Right ventricle myocardium superior (tissue), 1 donor: ENCODE results near the gene MAP1B. TPM values are rescaled to one million over a fixed set of nuclear protein-coding genes. Genes with fewer than 3 reads are reported as not detected.
"Not testable (repeated sequence)": the region's sequence is repeated elsewhere in the genome, so short reads cannot be mapped to it uniquely, and the experiment has no call there.

Source experiments
- ATAC-seq: fragments of 200-7000 bp; cut with Tn5 transposase; one replicate; pipeline ENCODE4 v1.9.1; 2020; ENCODE audit warnings: mild to moderate bottlenecking; ENCODE audit not compliant: poor library complexity
- DNase-seq: peaks from one replicate; pipeline ENCODE4 v3.0.0-alpha.2; 2020
- intact Hi-C: fragments of 100-400 bp; cut with DNase I; formaldehyde crosslinking; loops from one replicate; pipeline ENCODE4 v1.11.2; 2022
- total RNA-seq: library from RNA; stranded (reverse); fragmentation: NEBNext Ultra II Directional; extraction: Animal tissue kit (Norgen Biotek cat#: 25700); gene quantifications from one replicate; pipeline ENCODE4 v1.2.1, GENCODE V29; 2021
- donor health status: DM: no; HTN: yes; CAD: no; lungs with severe emphysema.

Gene MAP1B
- total RNA-seq, 1 donor from 2014 or later: 49.7 TPM

GRCh38 chr5:72149742-72150141 is 42.5 kb downstream of the MAP1B start:
- DNase-seq: no peak
- intact Hi-C loops: loop anchor here (10.0 kb wide), 1 partner anchor 105 kb away; no protein-coding TSS in a partner anchor
- no peak for ATAC-seq

GRCh38 chr5:72151169-72151568 is 43.9 kb downstream of the MAP1B start:
- no peak for DNase-seq
- no peak for ATAC-seq
- intact Hi-C loops: no loop called here

GRCh38 chr5:72151646-72152045 is 44.4 kb downstream of the MAP1B start:
- intact Hi-C loops: no loop called here
- ATAC-seq (peak; percentile 42), DNase-seq (no peak)

- intact Hi-C loops: no loop called here
Measured at GRCh38 chr5:72152545-72152944, 45.3 kb downstream of the MAP1B start.

GRCh38 chr5:72153551-72153950 is 46.3 kb downstream of the MAP1B start:
- DNase-seq (no peak), ATAC-seq (no peak)
- intact Hi-C loops: no loop called here

More at GRCh38 chr5:72152545-72152944, 45.3 kb downstream of the MAP1B start:
- ATAC-seq (no peak), DNase-seq (no peak)

- ATAC-seq (peak; percentile 66), DNase-seq (no peak)
Measured at GRCh38 chr5:72154076-72154756, 46.9 kb downstream of the MAP1B start.

GRCh38 chr5:72156946-72157624 is 49.8 kb downstream of the MAP1B start:
- intact Hi-C loops: no loop called here
- DNase-seq: no peak
- ATAC-seq: no peak

More at GRCh38 chr5:72154076-72154756, 46.9 kb downstream of the MAP1B start:
- intact Hi-C loops: no loop called here

- ATAC-seq (no peak), DNase-seq (no peak)
- intact Hi-C loops: no loop called here
Measured at GRCh38 chr5:72157625-72157962, 50.3 kb downstream of the MAP1B start.

GRCh38 chr5:72159501-72159911 is 52.2 kb downstream of the MAP1B start:
- ATAC-seq (no peak), DNase-seq (no peak)
- intact Hi-C loops: no loop called here

GRCh38 chr5:72160329-72160728 is 53.1 kb downstream of the MAP1B start:
- intact Hi-C loops: no loop called here
- DNase-seq (no peak), ATAC-seq (no peak)

- no peak for ATAC-seq
- intact Hi-C loops: no loop called here
- no peak for DNase-seq
Measured at GRCh38 chr5:72160959-72161358, 53.7 kb downstream of the MAP1B start.

- intact Hi-C loops: no loop called here
- ATAC-seq: no peak
Measured at GRCh38 chr5:72161951-72162350, 54.7 kb downstream of the MAP1B start.

GRCh38 chr5:72163349-72163983 is 56.2 kb downstream of the MAP1B start:
- intact Hi-C loops: no loop called here
- ATAC-seq (no peak), DNase-seq (no peak)

More at GRCh38 chr5:72161951-72162350, 54.7 kb downstream of the MAP1B start:
- no peak for DNase-seq

GRCh38 chr5:72166070-72166979 is 59.0 kb downstream of the MAP1B start:
- intact Hi-C loops: no loop called here
- ATAC-seq (peak; percentile 52), DNase-seq (peak; percentile 71)

- intact Hi-C loops: no loop called here
- no peak for ATAC-seq
Measured at GRCh38 chr5:72167257-72167656, 60.0 kb downstream of the MAP1B start.

GRCh38 chr5:72167804-72168203 is 60.5 kb downstream of the MAP1B start:
- ATAC-seq: peak; percentile 79
- intact Hi-C loops: no loop called here
- DNase-seq: peak; percentile 71

More at GRCh38 chr5:72167257-72167656, 60.0 kb downstream of the MAP1B start:
- no peak for DNase-seq

GRCh38 chr5:72170101-72170500 is 62.8 kb downstream of the MAP1B start:
- ATAC-seq: no peak
- intact Hi-C loops: no loop called here
- no peak for DNase-seq

GRCh38 chr5:72171181-72171580 is 63.9 kb downstream of the MAP1B start:
- DNase-seq, intact Hi-C loops, ATAC-seq: not testable (repeated sequence)

- ATAC-seq (peak; percentile 85), DNase-seq (no peak)
- intact Hi-C loops: no loop called here
Measured at GRCh38 chr5:72171667-72172066, 64.4 kb downstream of the MAP1B start.
